GM19193 (cell line): ENCODE results near the gene PCSK7.

Experiments
- POLR2A ChIP-seq: IDR thresholded peaks from 4 replicates; pipeline ENCODE4 v1.6.1; 2011; ENCODE audit not compliant: insufficient read depth, insufficient read length; ENCODE audit errors: extremely low read depth

Gene PCSK7

DNA sequence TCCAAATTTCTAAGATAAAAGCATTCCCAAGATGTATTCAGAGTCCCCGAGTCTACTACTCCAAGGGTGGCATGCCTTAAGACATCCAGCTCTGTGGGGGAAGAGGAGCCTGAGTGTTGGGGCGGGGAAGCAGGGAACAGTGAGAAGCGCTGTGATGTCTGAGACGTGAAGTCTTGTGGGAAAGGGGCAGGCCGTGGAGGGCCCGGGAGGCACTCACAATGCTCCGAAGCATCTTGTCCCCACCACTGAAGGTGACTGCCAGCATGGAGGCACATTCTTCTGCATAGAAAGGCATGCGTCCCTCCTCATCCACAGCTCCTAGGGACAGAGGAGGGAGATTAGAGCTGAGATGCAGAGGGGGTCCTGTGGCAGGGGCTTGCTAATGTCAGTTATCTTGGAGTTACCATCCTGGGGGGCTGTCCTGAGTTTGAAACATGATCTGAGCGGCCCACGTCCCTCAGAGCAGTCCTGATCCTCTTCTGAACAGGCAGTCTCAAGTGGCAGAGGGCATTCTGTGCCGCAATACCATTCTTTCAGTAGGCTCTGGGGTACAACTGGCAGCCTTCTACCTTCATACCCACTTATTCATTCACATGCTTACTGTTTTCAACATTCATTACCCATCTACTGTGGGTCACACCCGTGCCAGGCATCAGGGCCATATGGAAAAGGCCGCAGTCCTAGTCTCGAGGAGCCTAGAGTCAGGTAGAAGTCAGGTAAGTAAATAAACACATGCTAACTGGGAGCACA is 8.7 kb downstream of the PCSK7 start:
- no peak for TF ChIP-seq POLR2A

DNA sequence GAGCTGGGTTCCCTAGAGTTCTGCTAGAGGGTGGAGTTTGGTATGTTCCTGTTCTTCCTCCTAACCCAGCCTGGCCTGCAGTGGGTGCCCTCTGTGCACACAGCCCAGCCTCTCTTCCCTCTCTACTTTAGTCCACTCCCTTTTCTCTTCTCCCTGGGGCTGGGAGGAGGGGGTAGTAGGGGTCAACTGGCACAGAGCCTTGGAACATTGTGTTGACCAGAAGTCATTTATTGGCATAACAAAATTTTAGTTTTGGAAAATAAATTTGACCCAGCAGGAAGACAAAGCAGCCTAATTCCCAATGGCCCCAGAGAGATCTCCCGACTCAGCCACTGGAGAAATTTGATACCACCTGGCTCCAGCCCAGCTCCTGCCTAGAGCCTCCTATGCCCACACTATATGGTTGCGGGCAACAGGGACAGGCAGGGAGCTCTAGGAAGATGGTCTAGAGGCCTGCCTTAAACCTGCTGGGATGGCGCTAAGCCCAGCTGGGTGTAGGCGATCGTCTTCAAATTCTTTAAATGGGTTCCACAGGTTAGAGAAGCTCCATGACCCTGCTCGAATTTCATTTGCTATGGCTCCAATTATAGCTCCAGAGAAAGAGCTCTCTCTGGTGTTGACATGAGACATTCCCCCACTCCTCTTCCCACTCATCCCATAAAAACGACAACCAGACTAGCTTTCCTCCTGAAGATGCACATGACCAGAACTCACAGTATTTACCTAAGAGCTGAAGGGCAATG is 9.9 kb downstream of the PCSK7 start:
- no peak for TF ChIP-seq POLR2A

DNA sequence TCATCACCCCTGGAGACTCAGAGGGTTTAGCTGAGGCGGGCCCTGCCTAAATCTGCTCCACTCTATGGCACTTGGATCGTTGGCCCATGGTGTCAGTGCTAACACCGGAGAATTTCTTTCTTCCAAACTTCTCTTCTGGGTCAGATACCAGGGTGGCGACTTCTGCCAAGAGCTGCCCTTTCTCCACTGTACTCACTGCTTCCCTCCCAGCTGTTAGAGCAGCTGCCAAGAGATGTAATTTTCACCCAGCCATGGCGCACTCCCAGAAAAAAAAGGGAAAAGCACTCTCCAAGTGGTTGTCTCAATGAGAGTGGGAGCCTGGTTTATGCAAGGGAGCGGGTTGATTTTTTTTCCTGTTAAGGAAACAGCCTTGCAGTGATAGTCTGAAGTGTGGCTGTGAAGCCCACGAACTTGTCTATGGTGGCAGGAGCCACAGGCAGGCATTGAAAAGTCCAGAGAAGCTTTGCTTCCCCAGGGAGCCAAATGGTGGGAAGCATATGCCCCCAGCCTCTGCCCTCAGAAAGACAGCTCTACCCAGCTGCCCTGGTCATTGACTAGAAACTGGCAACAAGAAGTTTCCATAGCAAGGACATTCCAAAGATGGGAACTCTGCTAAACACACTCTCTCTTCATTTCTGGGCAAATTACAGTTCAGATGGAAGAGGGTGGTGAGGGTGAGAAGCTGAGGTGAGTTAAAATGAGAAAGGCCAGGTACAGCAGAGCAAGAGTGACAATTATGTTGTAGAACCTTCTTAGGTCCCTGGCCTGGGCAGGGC is 10.7 kb downstream of the PCSK7 start:
- no peak for TF ChIP-seq POLR2A

DNA sequence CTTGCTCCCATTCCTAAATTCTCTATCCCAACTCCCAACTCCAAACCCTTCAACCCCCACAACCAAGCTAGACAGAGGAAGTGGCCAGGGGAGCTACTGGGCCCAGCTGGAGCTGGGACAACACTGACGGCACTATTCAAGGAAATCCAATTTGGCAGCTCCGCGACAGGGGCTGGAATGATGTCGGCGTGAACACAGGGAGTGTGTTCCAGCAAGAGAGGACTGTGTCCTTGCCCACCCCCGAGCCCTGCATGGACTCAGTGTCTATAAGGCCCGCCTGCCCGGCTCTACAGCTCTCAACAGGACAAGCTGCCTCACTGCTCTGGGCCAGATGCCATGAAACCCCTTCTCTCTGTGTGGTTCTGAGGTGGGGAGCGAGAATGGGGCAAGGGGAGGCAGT is 11.3 kb downstream of the PCSK7 start:
- no peak for TF ChIP-seq POLR2A

DNA sequence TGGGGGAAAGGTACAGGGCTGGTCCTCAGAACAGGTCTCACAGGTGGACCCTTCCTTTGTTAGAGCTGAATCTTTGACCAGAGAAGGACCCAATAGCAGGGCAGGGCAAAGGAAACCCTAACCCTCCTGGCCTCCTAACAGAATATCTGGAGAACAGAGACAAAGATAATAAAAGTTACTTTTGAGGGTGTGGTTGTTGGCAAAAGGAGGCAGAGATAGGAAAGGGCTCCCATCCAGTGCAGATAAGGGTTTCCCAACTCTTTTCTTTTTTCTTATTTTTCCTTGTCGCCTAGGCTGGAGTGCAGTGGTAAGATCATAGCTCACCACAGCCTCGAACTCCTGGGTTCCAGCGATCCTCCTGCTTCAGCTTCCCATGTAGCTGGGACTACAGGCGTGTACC is 11.9 kb downstream of the PCSK7 start:
- no peak for TF ChIP-seq POLR2A

DNA sequence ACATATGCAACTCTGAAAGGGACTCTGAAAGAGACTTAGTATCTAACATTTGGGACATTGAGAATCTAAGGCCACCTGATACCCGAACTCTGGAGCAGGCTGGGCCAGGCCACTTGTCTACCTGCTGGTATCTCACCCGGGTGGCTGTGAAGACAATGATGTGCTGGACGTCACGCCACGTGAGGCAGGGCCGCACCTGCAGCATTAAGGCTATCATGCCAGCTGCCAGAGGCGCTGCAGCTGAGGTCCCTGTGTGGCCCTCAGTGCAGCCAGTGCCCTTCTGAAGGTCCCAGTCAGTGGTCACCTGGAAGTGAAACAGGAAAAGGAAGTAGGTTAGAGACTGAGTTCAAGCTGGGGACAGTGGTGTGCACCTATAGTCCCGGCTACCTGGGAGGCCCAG is 12.4 kb downstream of the PCSK7 start:
- TF ChIP-seq POLR2A, result no peak

DNA sequence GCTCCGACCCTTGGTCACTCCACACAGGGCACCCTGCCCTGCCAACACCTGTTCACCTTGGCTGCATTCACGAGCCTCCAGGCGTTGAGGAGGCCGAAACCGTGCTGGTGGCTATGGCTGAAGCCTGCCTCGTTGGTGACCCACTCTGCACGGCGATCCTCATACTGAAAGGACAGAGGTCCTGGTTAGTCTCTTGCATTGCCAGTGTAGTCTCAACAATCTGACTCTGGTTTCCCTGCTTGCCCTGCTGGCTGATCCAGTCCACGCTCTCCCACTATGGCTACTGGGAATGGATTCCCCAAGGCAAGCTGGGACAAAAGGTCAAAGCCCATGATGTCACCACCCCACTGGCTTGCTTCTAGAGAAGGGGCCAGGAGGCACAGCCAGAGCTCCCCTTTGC is 12.9 kb downstream of the PCSK7 start:
- no peak for TF ChIP-seq POLR2A

DNA sequence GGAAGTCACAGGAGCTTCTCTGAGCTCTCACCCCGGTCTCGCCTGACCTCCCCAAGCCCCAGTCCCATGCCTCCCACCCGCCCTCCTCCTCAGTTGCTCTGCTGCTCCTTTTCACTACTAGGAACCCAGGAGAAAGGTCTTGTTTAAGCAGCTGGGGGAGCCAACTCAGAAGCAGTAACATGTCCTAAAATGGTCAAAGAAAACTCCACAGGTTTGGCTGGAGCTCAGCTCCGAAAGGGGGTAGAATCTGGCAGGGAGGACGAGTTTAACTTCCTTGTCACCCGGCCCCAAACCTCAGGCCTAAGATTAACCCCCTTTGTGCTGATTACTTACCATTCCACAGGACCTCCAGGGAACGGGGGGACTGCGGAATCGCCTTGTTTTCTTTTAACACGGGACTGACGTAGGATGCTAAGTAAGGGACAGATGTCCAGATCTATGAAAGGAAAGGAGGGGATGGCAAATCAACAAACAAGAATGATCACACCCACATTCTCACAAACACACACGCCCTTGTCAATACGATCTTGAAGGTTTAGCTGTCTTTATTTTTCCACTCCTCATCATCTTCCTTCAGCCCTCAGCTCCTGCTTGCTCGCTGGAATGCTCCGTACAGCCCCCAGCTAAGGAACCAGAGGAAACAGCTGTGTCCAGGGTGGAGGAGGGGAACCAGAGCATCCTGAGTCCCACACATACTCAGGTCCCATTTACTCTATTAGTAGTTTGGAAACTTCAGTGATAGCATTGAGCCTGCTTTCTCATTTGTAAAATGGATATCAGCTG is 13.5 kb downstream of the PCSK7 start:
- no peak for TF ChIP-seq POLR2A

DNA sequence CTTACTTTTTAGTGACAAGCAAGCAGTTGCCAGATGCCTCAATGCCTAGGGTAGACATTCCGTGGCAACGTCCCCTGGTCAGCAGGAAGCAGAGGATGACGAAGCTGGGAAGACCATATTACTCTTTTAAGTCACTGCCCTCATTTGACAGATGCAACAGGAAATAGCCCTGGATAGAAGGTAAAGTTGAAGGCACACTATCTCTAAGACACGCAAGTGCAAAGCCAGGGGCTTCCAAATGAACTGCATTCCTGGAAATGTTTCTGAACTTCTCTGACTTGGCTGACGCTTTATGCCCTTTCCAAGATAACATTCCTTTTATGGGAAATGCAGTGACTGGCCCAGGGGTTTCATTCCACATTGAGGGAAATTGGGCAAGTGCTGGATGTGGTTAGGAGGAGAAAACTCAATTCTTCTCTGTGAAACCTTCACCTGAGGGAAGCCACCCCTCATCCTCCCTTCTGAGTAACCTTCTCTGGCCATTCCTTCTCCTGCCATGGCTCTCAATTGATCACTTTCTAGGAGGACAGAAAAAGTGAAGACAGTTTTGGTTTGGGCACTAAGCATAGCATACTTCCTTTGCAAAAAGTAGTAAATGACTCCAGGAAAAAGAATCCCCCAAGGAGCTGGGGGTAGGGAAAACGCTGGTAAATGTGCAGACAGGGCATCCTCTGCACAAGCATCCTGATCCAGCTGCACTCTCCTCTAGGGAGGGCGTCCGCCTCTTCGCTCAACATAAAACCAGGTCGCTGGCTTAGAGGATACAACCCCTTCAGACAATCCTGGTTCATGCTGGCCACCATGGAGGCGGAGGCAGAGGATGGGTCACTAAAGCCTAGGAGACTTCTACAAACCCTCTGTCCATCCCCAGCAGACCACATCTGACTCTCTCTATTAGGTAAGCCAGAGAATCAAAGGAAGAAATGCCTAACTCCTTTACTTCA is 14.5 kb downstream of the PCSK7 start:
- no peak for TF ChIP-seq POLR2A

DNA sequence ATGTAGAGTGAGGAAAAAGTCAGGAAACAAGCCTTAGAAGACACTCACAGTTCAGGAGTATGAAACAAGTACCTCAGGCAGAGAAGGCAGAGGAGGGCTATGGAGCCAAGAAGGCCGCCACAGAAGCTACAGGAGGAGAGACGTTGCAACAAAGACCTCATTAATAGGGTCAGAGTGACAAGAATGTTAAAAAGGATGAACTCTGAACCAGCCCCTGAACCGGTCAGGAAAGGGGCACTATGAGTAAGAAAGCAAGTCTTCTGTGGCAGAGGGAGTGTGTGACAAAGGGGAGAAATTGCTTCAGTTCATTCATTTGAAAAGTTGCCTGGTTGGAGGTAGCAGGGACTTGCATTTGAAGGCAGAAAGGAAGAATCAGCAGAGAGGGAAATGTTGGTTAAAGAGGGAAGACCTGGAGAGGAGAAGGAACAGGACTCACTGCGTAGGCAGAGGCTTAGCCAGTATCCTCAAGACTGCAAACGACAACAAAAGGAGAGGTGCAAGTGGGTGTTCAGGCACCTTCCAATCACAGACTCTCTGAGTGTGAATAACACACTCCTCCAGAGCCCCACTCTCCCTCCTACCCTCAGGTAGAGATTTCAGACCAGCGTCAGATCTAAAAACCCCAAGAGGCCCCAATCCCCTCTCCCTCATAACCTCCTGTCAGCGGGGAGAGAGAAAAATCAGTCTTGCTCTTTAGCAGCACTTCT is 17.3 kb downstream of the PCSK7 start:
- TF ChIP-seq POLR2A, result no peak

DNA sequence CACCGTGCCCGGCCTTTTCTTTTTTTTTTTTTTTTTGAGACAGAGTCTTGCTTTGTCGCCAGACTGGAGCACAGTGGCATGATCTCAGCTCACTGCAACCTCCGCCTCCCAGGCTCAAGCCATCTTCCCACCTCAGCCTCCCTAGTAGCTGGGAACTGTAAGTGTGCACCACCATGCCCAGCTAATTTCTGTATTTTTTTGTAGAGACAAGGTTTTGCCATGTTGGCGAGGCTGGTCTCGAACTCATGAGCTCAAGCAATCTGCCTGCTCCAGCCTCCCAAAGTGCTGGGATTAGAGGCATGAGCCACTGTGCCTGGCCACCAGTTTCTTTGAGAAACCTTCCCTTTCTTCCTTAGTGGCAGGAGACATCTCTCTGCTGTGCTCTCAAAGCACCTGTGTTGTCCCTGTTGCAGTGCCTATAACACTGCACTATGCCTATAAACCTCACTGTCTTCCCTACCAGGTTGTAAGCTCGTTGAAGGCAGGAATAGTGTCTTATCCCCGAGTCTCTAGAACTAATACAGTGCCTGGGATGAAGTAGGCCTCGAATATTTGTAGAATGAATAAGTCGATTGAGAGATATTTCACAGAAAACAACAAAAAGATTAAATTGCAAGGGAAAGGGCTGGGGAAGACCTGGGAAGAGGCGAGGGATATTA is 19.0 kb downstream of the PCSK7 start:
- TF ChIP-seq POLR2A, result no peak

DNA sequence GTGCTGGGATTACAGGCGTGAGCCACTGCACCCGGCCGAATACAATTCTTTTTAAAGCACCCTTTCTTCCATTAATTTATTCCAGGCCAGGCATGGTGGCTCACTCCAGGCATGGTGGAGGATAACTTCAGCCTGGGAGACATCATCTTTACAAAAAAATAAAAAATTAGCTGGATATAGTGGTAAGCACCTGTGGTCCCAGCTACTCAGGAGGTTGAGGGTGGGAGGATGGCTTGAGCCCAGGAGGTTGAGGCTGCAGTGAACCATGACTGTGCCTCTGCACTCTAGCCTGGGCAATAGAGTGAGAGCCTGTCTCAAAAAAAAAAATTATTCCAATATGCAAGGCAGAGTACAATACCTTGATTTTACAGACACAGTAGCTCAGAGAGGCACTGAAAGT is 21.3 kb downstream of the PCSK7 start:
- TF ChIP-seq POLR2A, result no peak
